Fibroblast of skin of abdomen (primary cell): ENCODE results near the gene LMCD1.
A peak's percentile ranks its signal among the peaks of the same experiment; 100 is the strongest.

ENCODE experiments used
- DNase-seq: peaks from one replicate; pipeline ENCODE4 v3.0.0-alpha.2; 2013

The LMCD1 gene

GRCh38 chr3:8506571-8507061 lies 5.0 kb downstream of the LMCD1 start:
- peak; percentile 64 for DNase-seq

GRCh38 chr3:8507496-8507895 lies 5.9 kb downstream of the LMCD1 start:
- DNase-seq = no peak

DNA sequence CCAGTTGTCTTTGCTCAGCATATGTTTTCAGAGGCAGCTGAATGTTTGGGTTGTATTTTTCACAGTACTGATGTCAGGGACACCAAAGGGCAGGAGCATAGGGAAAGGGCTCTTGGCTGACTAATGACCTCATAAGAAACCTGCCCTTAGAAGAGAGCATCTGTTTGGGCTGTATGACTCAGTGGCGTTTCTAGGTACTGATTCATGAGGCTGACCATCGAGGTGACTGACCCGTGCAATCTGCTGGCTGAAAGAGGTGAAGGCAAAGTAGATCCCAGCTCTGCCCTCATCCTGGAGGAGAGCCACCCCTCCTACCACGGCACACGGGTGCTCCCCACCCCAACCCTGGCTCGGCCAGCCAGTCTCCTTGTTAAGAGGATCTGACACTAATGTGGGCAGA lies 8.3 kb downstream of the LMCD1 start:
- peak; percentile 39 for DNase-seq

DNA sequence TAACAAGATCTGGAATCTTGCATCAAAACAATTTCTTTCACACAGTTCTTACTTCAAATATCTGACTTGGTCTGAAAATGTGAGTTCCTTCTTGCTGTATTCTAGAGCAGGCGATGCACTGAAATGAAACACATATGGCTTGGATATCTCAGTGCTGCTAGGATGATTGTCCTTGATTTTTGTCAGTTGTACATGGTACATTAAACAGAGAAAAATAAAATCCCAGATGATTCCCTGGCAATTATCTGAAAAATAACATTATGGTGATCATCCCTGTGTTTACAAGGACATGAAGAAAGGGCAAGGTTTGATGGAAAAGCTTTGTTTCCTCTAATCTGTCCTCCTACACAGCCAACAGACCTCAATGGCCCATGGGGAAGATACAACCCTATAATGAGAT lies 10.6 kb downstream of the LMCD1 start:
- no peak for DNase-seq

GRCh38 chr3:8516047-8516661 lies 14.5 kb downstream of the LMCD1 start:
- no peak for DNase-seq

- DNase-seq = no peak
Measured at GRCh38 chr3:8516783-8517182, 15.2 kb downstream of the LMCD1 start.

DNA sequence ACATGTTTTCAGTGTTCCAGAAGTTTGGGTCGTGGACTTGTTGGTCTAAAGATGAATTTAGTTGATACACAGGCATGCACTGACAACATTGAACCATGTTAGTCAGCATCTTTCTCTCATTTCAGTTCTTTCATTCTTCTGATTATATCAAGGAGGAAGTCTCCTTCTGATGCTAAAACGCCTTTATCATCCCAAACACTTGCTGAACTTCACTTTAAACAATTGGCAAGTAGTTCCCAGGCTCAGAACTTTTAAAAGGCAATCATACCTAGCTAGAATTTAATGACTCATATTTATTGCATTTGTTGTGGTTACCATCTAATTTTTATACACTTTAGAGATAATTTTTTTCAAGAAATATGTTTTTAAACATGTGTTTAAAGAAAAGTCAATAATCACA lies 15.9 kb downstream of the LMCD1 start:
- no peak for DNase-seq

- peak; percentile 71 for DNase-seq
Measured at GRCh38 chr3:8518138-8518537, 16.5 kb downstream of the LMCD1 start.

DNA sequence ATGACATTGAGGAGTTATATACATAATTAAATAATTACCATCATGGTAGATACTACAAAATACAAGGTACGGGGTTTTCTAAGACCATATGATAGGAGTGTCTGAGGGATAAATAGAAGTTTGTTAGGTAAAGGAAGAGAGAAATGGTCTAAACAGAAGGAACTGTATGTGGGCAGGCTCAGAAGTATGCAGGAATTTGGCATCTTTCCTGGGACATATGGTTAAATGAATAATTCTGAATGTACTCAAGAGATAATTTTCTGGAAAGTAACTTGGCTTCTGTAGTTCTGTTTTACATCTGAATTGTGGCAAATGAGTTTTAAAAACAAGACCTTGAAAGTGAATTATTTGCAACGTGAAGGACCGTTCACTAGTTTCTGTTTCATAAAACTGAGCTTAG lies 17.5 kb downstream of the LMCD1 start:
- peak; percentile 96 for DNase-seq

DNA sequence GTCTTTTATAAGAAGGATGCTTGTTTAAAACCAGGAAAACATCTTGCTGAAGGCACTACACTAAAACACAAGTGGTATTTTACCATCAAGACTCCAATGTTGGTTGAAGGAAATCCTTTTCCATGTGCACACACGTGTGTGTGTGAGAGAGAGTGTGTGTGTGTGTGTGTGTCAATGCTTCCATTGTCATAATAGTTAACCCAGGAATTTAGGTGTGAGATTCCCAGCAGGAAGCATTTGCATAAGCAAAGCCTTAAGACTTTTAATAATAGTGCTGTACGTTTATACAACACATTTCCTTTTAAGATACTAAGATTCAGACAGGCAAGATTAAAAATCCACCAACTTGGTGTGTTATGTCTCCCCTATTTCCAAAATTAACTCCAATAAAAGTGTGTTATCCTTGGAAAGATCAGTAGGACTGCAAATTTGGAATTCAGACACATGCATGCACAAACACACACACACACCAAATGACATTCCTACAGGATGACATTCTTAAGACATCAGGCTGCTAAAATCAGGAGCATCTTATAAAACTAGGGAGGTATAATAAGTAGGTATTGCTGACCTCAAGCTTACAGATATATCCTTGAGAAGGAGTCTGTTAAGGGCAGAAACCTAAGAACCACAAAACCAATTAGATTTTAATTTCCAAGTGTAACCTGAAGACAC lies 18.3 kb downstream of the LMCD1 start:
- DNase-seq = no peak

GRCh38 chr3:8520816-8521403 lies 19.3 kb downstream of the LMCD1 start:
- no peak for DNase-seq

DNA sequence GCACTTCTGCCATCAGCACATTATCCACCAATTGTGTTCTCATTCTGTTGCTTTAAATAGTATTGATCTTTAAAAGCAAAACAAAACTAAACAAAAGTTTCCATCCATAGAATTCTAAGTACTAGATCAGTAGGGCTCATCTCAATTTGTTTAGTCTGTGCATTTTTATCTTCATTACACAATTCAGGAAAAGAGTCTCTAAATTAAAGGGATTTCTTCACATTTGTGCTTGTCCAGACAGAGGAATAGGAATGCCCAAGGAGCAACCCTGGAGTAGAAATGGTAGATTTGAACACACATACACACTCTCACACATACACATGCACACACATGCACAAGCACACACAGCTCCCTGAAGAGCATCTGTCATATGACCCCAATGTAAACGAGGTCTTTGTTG lies 21.4 kb downstream of the LMCD1 start:
- no peak for DNase-seq

DNA sequence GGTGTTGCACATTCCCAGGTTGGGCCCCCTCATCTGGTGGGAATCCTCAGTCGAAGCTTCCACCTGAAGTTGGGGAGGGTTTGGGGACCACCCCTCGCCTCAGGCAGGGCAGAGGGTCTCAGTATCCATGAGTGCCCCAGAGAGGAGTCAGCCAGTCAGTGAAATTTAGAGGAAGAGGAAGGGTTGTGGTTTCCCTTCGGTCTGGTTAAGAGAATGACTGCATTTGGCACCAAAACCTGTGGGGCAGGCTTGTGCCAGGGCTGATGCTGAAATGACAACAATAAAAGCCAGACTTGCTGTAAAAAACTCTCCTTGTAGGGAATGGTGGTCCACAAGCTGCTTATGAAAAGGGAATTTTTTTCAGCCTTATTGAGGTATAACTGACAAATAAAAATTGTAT lies 22.6 kb downstream of the LMCD1 start:
- DNase-seq = no peak

DNA sequence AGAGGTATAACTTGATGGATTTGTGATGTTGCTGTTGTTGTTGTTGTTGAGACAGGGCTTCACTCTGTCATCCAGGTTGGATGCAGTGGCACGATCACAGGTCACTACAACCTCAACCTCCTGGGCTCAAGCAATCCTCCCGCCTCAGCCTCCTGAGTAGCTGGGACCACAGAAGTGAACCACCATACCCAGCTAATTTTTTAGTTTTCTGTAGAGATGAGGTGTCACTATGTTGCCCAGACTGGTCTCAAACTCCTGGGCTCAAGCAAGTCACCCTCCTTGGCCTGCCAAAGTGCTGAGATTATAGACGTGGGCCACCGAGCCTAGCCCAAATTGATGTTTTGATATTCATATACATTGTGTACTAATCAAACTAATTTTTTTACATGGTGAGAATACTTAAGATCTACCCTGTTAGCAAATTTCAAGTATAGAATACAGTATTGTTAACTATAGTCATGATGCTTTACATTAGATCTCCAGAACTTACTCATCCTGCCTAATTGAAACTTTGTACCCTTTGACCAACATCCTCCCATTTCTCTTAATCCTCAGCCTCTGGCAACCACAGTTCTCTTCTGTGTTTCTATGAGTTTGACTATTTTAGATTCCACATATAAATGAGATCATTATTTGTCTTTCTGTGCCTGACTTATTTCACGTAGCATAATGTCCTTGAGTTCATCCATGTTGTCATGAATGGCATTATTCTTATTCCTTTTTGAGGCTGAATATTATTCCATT lies 23.2 kb downstream of the LMCD1 start:
- no peak for DNase-seq

- DNase-seq = no peak
Measured at GRCh38 chr3:8525893-8526292, 24.3 kb downstream of the LMCD1 start.

- DNase-seq = peak; percentile 47
Measured at GRCh38 chr3:8529181-8529637, 27.6 kb downstream of the LMCD1 start.

GRCh38 chr3:8529738-8530525 lies 28.3 kb downstream of the LMCD1 start:
- DNase-seq = no peak

DNA sequence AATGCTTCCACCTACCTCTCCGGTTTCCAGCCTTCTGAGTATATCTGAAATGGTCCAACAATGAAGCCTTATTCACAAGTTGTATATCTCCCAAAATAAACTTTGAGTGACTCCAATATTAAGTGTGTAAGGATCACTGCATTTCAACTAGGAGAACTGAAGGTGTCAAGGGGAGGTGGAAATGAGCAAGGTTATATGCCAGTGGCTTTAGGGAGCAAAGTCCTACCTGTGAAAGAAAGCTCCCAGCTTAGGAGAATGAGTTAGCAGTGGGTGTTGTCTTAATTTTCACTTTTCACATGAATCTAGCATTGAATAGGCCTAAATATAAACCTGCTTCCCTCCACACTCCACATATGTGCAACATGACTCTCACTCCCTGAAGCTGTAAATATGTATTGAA lies 29.0 kb downstream of the LMCD1 start:
- no peak for DNase-seq

- DNase-seq = peak; percentile 85
Measured at GRCh38 chr3:8532251-8532871, 30.7 kb downstream of the LMCD1 start.

DNA sequence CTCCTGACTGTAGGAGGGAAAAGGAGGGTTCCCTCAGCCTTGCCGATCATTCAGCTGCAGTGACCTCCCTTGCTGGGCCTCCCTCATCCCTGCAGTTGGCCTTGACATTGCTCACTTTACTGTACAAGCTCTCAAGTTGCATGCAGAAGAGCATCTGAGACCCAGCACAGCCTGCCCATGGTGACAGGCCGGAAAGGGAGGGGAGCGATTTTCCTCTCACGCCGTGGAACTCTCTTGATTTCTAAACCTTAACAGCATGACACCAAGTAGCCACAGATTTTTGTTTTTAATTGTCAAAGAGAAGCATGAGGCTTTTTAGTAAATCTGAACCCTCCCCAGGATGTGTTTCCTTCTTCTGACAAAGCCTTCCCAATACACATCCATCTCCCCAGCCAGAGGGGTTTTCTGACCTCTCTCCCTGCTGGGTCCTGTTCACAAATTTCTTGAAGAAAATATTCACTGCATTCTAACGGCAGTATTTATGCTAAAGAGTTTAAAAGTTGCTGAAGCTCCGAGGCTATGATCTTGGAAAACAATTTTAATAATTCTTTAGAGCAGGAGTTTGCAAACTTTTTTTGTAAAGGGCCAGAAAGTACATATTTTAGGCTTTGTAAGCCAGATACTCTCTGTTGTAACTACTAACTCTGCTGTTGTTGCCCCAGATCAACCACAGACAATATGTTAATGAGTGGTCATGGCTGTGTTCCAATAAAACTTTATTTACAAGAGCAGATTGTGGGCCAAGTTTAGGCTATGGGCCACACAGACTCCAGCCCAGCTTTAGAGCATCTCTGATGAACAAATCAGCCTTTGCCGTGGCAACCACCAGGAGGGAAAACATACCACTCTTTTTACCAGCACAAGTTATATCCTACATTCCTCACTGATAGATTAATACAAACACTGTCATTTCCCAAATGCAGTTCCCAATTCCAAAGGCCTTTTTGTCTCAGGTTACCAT lies 34.8 kb downstream of the LMCD1 start:
- peak; percentile 84 for DNase-seq

DNA sequence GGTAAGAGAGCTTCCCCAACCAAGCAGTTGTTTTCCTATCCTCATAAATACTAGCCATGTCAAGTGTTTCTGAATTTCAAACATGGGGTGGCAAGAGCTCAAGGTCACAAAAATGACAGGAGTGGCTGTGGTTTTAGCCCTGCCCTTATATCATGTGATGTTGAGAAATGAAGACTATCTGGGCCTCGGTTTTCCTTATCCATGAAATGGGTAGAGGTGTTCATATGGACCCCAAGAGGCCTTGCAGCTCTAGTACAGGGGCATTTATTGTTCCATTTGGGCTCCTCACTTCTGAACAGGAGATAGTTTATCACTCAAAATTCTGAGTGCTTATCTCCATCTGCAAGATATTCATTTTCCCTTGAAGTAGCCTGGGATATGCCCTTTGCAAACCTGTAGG lies 35.8 kb downstream of the LMCD1 start:
- no peak for DNase-seq
